A549 (cell line): ENCODE results near the gene GLOD4.

Source experiments
- CBX8 ChIP-seq: fragments of 200-600 bp; sonication (generic); IDR thresholded peaks from 2 replicates; pipeline ENCODE4 v1.6.1; 2016
- CEBPB ChIP-seq, 2 experiments: fragments of >200 bp in 1 of 2; sonication (Bioruptor Twin) in 1 of 2; formaldehyde crosslinking in 1 of 2; IDR thresholded peaks; 2 replicates each; pipeline ENCODE4 v1.6.1; 2012 to 2016
- CTCF ChIP-seq: fragments of >200 bp; sonication (Bioruptor Twin); formaldehyde crosslinking; IDR thresholded peaks from 3 replicates; pipeline ENCODE4 v1.5.1; 2016
- GATA3 ChIP-seq: IDR thresholded peaks from 2 replicates; pipeline ENCODE4 v1.6.1; 2012; ENCODE audit warnings: borderline replicate concordance
- PBX3 ChIP-seq: IDR thresholded peaks from 2 replicates; pipeline ENCODE4 v1.6.1; 2012
- PHF8 ChIP-seq: fragments of 200-600 bp; sonication (generic); IDR thresholded peaks from 2 replicates; pipeline ENCODE4 v1.6.1; 2016; ENCODE audit warnings: low read depth, mild to moderate bottlenecking, antibody characterized with exemption, moderate library complexity, borderline replicate concordance
- POLR2AphosphoS2 ChIP-seq: conservative IDR thresholded peaks from 2 replicates; pipeline ENCODE4 v1.6.1; 2012; ENCODE audit warnings: low read length, improper control_type of control experiment, inconsistent platforms
- RAD21 ChIP-seq, 2 experiments: fragments of >200 bp in 1 of 2; sonication (Bioruptor Twin) in 1 of 2; formaldehyde crosslinking in 1 of 2; IDR thresholded peaks in 1 of 2; conservative IDR thresholded peaks in 1 of 2; 2 replicates in 1 of 2; 3 replicates in 1 of 2; pipeline ENCODE4 v1.6.1; 2012 to 2018; ENCODE audit warnings: inconsistent platforms in 1 of 2
- RFX5 ChIP-seq: fragments of 450-650 bp; IDR thresholded peaks from 2 replicates; pipeline ENCODE4 v1.7.1; 2014; ENCODE audit warnings: antibody characterized with exemption, mild to moderate bottlenecking, moderate library complexity
- SREBF2 ChIP-seq: fragments of 450-650 bp; IDR thresholded peaks from 2 replicates; pipeline ENCODE4 v1.6.1; 2014; ENCODE audit warnings: mild to moderate bottlenecking, moderate library complexity

GRCh38 chr17:826778-827177 is 44.7 kb upstream of the GLOD4 start:
- TF ChIP-seq CTCF (no peak), RAD21 (conservative IDR thresholded peaks at IDR 0.05 in 1 of 2, IDR thresholded peaks at IDR 0.05 in 1 of 2) (no peak), POLR2AphosphoS2 (no peak), PBX3 (no peak), CBX8 (no peak), SREBF2 (no peak), CEBPB (IDR thresholded peaks at IDR 0.05) (no peak), RFX5 (no peak), GATA3 (no peak), PHF8 (no peak)
